Thymus (tissue), 11 donors: Measurements from ENCODE around the gene MRPL49. TPM values are rescaled to one million over a fixed set of nuclear protein-coding genes. Genes with fewer than 3 reads are reported as not detected.

Source experiments
- DNase-seq, 9 donors: peaks; one replicate each; pipeline ENCODE4 v3.0.0-alpha.2; 2013; ENCODE audit warnings: low spot score in 9 of 9, low read depth in 6 of 9, missing footprints in 1 of 9
- H3K27ac ChIP-seq, 2 donors: one replicate each; pipeline ENCODE4 v1.5.1; 2013; ENCODE audit warnings: control low read depth in 1 of 2, low read depth in 1 of 2, low read length in 1 of 2, mild to moderate bottlenecking in 1 of 2, moderate library complexity in 1 of 2
- H3K27me3 ChIP-seq, 2 donors: one replicate each; pipeline ENCODE4 v1.5.1; 2013; ENCODE audit warnings: low read length in 1 of 2; ENCODE audit not compliant: control insufficient read depth in 2 of 2, insufficient read depth in 1 of 2
- H3K36me3 ChIP-seq, 2 donors: one replicate each; pipeline ENCODE4 v1.5.1; 2013; ENCODE audit warnings: low read length in 1 of 2, mild to moderate bottlenecking in 1 of 2, moderate library complexity in 1 of 2; ENCODE audit not compliant: control insufficient read depth in 2 of 2, insufficient read depth in 2 of 2
- H3K4me1 ChIP-seq, 2 donors: one replicate each; pipeline ENCODE4 v1.5.1; 2013; ENCODE audit warnings: low read length in 2 of 2; ENCODE audit not compliant: control insufficient read depth in 2 of 2, insufficient read depth in 2 of 2
- H3K4me3 ChIP-seq, 2 donors: one replicate each; pipeline ENCODE4 v1.5.1; 2013; ENCODE audit warnings: low read length in 2 of 2, control low read depth in 1 of 2, mild to moderate bottlenecking in 1 of 2
- H3K9me3 ChIP-seq, 2 donors: one replicate each; pipeline ENCODE4 v1.5.1; 2013; ENCODE audit warnings: low read length in 1 of 2, mild to moderate bottlenecking in 1 of 2; ENCODE audit not compliant: control insufficient read depth in 2 of 2, insufficient read depth in 1 of 2
- WGBS: extraction: QIAGEN DNeasy Blood & Tissue Kit; methylation state at CpG from one replicate; pipeline ENCODE4 v1.1.7; 2013; 5-methylcytosine and 5-hydroxymethylcytosine counted together
- polyA plus RNA-seq: library from polyadenylated mRNA; stranded (reverse); fragments of 200-250 nt; gene quantifications from one replicate; pipeline ENCODE4 v1.2.3, GENCODE V29; 2013
- total RNA-seq: library from RNA; stranded (reverse); fragments of 120-200 nt; gene quantifications from one replicate; pipeline ENCODE4 v1.2.4, GENCODE V29; 2013
- donor health status: healthy.

The MRPL49 gene
- total and polyA plus RNA-seq, 2 donors, result 36.2 to 42.3 TPM

GRCh38 chr11:65151331-65151899 lies 29.3 kb downstream of the MRPL49 start:
- Histone ChIP-seq H3K27me3 (no peaks in the 10 kb centered on the region), H3K4me1 (peaks cover 0 to 4% of the 10 kb centered on the region in 2 donors), H3K4me3 (no peak overlapping the region), H3K9me3 (peaks cover 0 to 10% of the 10 kb centered on the region in 2 donors), H3K27ac (no peak overlapping the region), H3K36me3 (no peaks in the 10 kb centered on the region)
- no peak for DNase-seq
- WGBS, result 59% methylated on average over 3 of the region's 3 CpGs

GRCh38 chr11:65152122-65152521 lies 30.0 kb downstream of the MRPL49 start:
- no peaks in the 10 kb centered on the region for H3K27me3 ChIP-seq
- H3K36me3 ChIP-seq, result no peaks in the 10 kb centered on the region
- 85% methylated on average over 2 of the region's 2 CpGs for WGBS
- no peak for DNase-seq
- H3K4me1 ChIP-seq, result peaks cover 0 to 4% of the 10 kb centered on the region in 2 donors
- peaks cover 0 to 5% of the 10 kb centered on the region in 2 donors for H3K9me3 ChIP-seq
- H3K4me3 ChIP-seq, result no peak overlapping the region
- H3K27ac ChIP-seq, result no peak overlapping the region

GRCh38 chr11:65156256-65156655 lies 34.1 kb downstream of the MRPL49 start:
- no peaks in the 10 kb centered on the region for H3K36me3 ChIP-seq
- over 99% methylated on average over 3 of the region's 3 CpGs for WGBS
- no peak overlapping the region for H3K4me3 ChIP-seq
- H3K27ac ChIP-seq, result no peak overlapping the region
- no peaks in the 10 kb centered on the region for H3K27me3 ChIP-seq
- no peak for DNase-seq
- H3K4me1 ChIP-seq, result no peaks in the 10 kb centered on the region
- peaks cover 0 to 3% of the 10 kb centered on the region in 2 donors for H3K9me3 ChIP-seq

GRCh38 chr11:65156926-65157325 lies 34.8 kb downstream of the MRPL49 start:
- Histone ChIP-seq H3K27me3 (no peaks in the 10 kb centered on the region), H3K27ac (no peak overlapping the region), H3K36me3 (no peaks in the 10 kb centered on the region), H3K4me3 (no peak overlapping the region), H3K9me3 (peaks cover 0 to 3% of the 10 kb centered on the region in 2 donors), H3K4me1 (no peaks in the 10 kb centered on the region)
- no peak for DNase-seq
- WGBS, result 96% methylated on average over 3 of the region's 3 CpGs

GRCh38 chr11:65157336-65157735 lies 35.2 kb downstream of the MRPL49 start:
- no peaks in the 10 kb centered on the region for H3K4me1 ChIP-seq
- WGBS, result 62% methylated on average over 3 of the region's 3 CpGs
- DNase-seq, result no peak
- no peaks in the 10 kb centered on the region for H3K27me3 ChIP-seq
- H3K36me3 ChIP-seq, result no peaks in the 10 kb centered on the region
- H3K27ac ChIP-seq, result no peak overlapping the region
- H3K9me3 ChIP-seq, result peaks cover 0 to 3% of the 10 kb centered on the region in 2 donors
- no peak overlapping the region for H3K4me3 ChIP-seq

GRCh38 chr11:65159012-65159411 lies 36.9 kb downstream of the MRPL49 start:
- Histone ChIP-seq H3K27ac (no peak overlapping the region), H3K4me3 (no peak overlapping the region), H3K36me3 (no peaks in the 10 kb centered on the region), H3K27me3 (no peaks in the 10 kb centered on the region), H3K4me1 (no peaks in the 10 kb centered on the region), H3K9me3 (peaks cover 0 to 3% of the 10 kb centered on the region in 2 donors)
- WGBS, result 92% methylated on average over 5 of the region's 5 CpGs
- DNase-seq, result no peak

- 92% methylated on average over 3 of the region's 3 CpGs for WGBS
- Histone ChIP-seq H3K9me3 (peaks cover 0 to 3% of the 10 kb centered on the region in 2 donors), H3K4me1 (no peaks in the 10 kb centered on the region), H3K4me3 (no peak overlapping the region), H3K36me3 (no peaks in the 10 kb centered on the region), H3K27me3 (no peaks in the 10 kb centered on the region), H3K27ac (no peak overlapping the region)
- no peak for DNase-seq
These were observed 38.5 kb downstream of the MRPL49 start for GRCh38 chr11:65160643-65161042.

- Histone ChIP-seq H3K4me1 (no peaks in the 10 kb centered on the region), H3K27me3 (no peaks in the 10 kb centered on the region), H3K9me3 (peaks cover 0 to 3% of the 10 kb centered on the region in 2 donors), H3K36me3 (no peaks in the 10 kb centered on the region), H3K27ac (no peak overlapping the region), H3K4me3 (no peak overlapping the region)
- WGBS, result 92% methylated on average over 2 of the region's 2 CpGs
- DNase-seq, result no peak
These were observed 41.6 kb downstream of the MRPL49 start for GRCh38 chr11:65163684-65164083.

- DNase-seq, result no peak
- Histone ChIP-seq H3K4me1 (peaks cover 0 to 6% of the 10 kb centered on the region in 2 donors), H3K4me3 (no peak overlapping the region), H3K9me3 (no peaks in the 10 kb centered on the region), H3K27me3 (no peaks in the 10 kb centered on the region), H3K36me3 (no peaks in the 10 kb centered on the region), H3K27ac (no peak overlapping the region)
- WGBS, result 87% methylated on average over 31 of the region's 31 CpGs
These were observed 43.5 kb downstream of the MRPL49 start for GRCh38 chr11:65165410-65166317.
